HepG2 (cell line): ENCODE results near the gene SGF29. TPM values are rescaled to one million over a fixed set of nuclear protein-coding genes. Genes with fewer than 3 reads are reported as not detected.

ENCODE experiments used
- CCDC6 ChIP-seq: sonication (generic); formaldehyde crosslinking; IDR thresholded peaks from 2 replicates; pipeline ENCODE4 v1.8.1; 2022; ENCODE audit warnings: mild to moderate bottlenecking, missing genetic modification reagents, moderate library complexity
- CREBL2 ChIP-seq: sonication (generic); formaldehyde crosslinking; IDR thresholded peaks from 2 replicates; pipeline ENCODE4 v1.8.1; 2023; ENCODE audit warnings: missing genetic modification reagents, mild to moderate bottlenecking, borderline replicate concordance
- ERF ChIP-seq: IDR thresholded peaks from 2 replicates; pipeline ENCODE4 v1.6.1; 2018; ENCODE audit warnings: missing biosample characterization, missing genetic modification reagents
- FOSL1 ChIP-seq: sonication (generic); formaldehyde crosslinking; IDR thresholded peaks from 2 replicates; pipeline ENCODE4 v1.9.0; 2021; ENCODE audit warnings: missing genetic modification reagents, borderline replicate concordance
- GABPB1 ChIP-seq: IDR thresholded peaks from 2 replicates; pipeline ENCODE4 v1.6.1; 2016; ENCODE audit warnings: mild to moderate bottlenecking, missing genetic modification reagents, moderate library complexity, missing compliant biosample characterization
- HDAC2 ChIP-seq: sonication (generic); formaldehyde crosslinking; IDR thresholded peaks from 2 replicates; pipeline ENCODE4 v1.4.0; 2020; ENCODE audit warnings: missing genetic modification reagents
- HMG20A ChIP-seq: IDR thresholded peaks from 2 replicates; pipeline ENCODE4 v1.6.1; 2016; ENCODE audit warnings: borderline replicate concordance
- JUN ChIP-seq: sonication (generic); formaldehyde crosslinking; IDR thresholded peaks from 2 replicates; pipeline ENCODE4 v1.4.0; 2020; ENCODE audit warnings: mild to moderate bottlenecking, missing genetic modification reagents
- KLF11 ChIP-seq: IDR thresholded peaks from 2 replicates; pipeline ENCODE4 v1.6.1; 2016; ENCODE audit warnings: missing compliant biosample characterization
- KLF15 ChIP-seq: sonication (generic); formaldehyde crosslinking; IDR thresholded peaks from 2 replicates; pipeline ENCODE4 v1.8.1; 2023; ENCODE audit warnings: borderline replicate concordance, mild to moderate bottlenecking, inconsistent platforms, missing genetic modification reagents, mixed read lengths
- NCOA5 ChIP-seq: sonication (generic); formaldehyde crosslinking; IDR thresholded peaks from 2 replicates; pipeline ENCODE4 v1.4.0; 2020; ENCODE audit warnings: missing genetic modification reagents
- POGK ChIP-seq: sonication (generic); formaldehyde crosslinking; conservative IDR thresholded peaks from 2 replicates; pipeline ENCODE4 v1.8.0; 2022; ENCODE audit warnings: mild to moderate bottlenecking, moderate library complexity, missing genetic modification reagents
- POLR2G ChIP-seq: fragments of 200-400 bp; formaldehyde crosslinking; IDR thresholded peaks from 2 replicates; pipeline ENCODE4 v1.6.1; 2018; ENCODE audit warnings: mild to moderate bottlenecking, low read depth, low read length, moderate library complexity
- PTBP1 ChIP-seq: fragments of 200-400 bp; formaldehyde crosslinking; IDR thresholded peaks from 2 replicates; pipeline ENCODE4 v1.6.1; 2018; ENCODE audit warnings: low read length, low read depth; ENCODE audit not compliant: poor library complexity, severe bottlenecking
- RAD21 ChIP-seq: fragments of 450-650 bp; formaldehyde crosslinking; IDR thresholded peaks from 2 replicates; pipeline ENCODE4 v1.5.0; 2020; ENCODE audit warnings: mild to moderate bottlenecking
- RFX1 ChIP-seq: fragments of 450-650 bp; IDR thresholded peaks from 2 replicates; pipeline ENCODE4 v1.6.1; 2017
- SNAPC5 ChIP-seq: sonication (generic); formaldehyde crosslinking; IDR thresholded peaks from 2 replicates; pipeline ENCODE4 v1.8.1; 2023; ENCODE audit warnings: mild to moderate bottlenecking, missing genetic modification reagents, borderline replicate concordance
- U2AF2 ChIP-seq: fragments of 200-400 bp; formaldehyde crosslinking; IDR thresholded peaks from 2 replicates; pipeline ENCODE4 v1.6.1; 2017; ENCODE audit warnings: low read depth, mild to moderate bottlenecking, low read length
- ZBTB1 ChIP-seq: sonication (generic); formaldehyde crosslinking; IDR thresholded peaks from 2 replicates; pipeline ENCODE4 v1.4.0; 2020; ENCODE audit warnings: missing genetic modification reagents, borderline replicate concordance
- ZNF30 ChIP-seq: sonication (generic); formaldehyde crosslinking; IDR thresholded peaks from 2 replicates; pipeline ENCODE4 v1.5.0; 2020; ENCODE audit warnings: mild to moderate bottlenecking, missing genetic modification reagents
- ZNF329 ChIP-seq: sonication (generic); formaldehyde crosslinking; IDR thresholded peaks from 2 replicates; pipeline ENCODE4 v1.9.0; 2021; ENCODE audit warnings: low read depth, mild to moderate bottlenecking, missing genetic modification reagents
- ZNF343 ChIP-seq: sonication (generic); formaldehyde crosslinking; IDR thresholded peaks from 2 replicates; pipeline ENCODE4 v1.4.0; 2020; ENCODE audit warnings: mild to moderate bottlenecking, missing genetic modification reagents
- ZNF619 ChIP-seq: sonication (generic); formaldehyde crosslinking; IDR thresholded peaks from 2 replicates; pipeline ENCODE4 v1.4.0; 2020; ENCODE audit warnings: mild to moderate bottlenecking, missing genetic modification reagents
- ZNF691 ChIP-seq: sonication (generic); formaldehyde crosslinking; IDR thresholded peaks from 2 replicates; pipeline ENCODE4 v1.4.0; 2020; ENCODE audit warnings: missing genetic modification reagents, low read depth, mild to moderate bottlenecking, borderline replicate concordance
- ZNF704 ChIP-seq: sonication (generic); formaldehyde crosslinking; IDR thresholded peaks from 2 replicates; pipeline ENCODE4 v1.8.1; 2023; ENCODE audit warnings: mild to moderate bottlenecking, inconsistent platforms, moderate library complexity, missing genetic modification reagents, borderline replicate concordance
- polyA plus RNA-seq, 8 experiments: library from polyadenylated mRNA; depleted of rRNA in 3 of 8; stranded (reverse) in 7 of 8; unstranded in 1 of 8; fragments of >200 nt; fragmentation: Illumina TruSeq in 4 of 8; extraction: Trizol in 4 of 8; gene quantifications; 2 replicates each; pipeline versions ENCODE4 v1.2.1 to v1.2.3, GENCODE V29; 2011 to 2016; ENCODE audit warnings: low read depth in 4 of 8, missing spikeins in 1 of 8, mixed read lengths in 1 of 8; ENCODE audit not compliant: insufficient read depth in 1 of 8
- total RNA-seq, 5 experiments: library from RNA; depleted of rRNA; stranded (reverse); fragments of >200 nt; fragmentation: Illumina TruSeq; extraction: Trizol; gene quantifications; 2 replicates each; pipeline ENCODE4 v1.2.3, GENCODE V29; 2016; ENCODE audit warnings: low read depth in 1 of 5

SGF29 gene
- total and polyA plus RNA-seq, 2 of the 13 experiments (the other 11 are each of a cell fraction or from before 2014, with no cell fraction given) = 5.0 to 29.4 TPM

- TF ChIP-seq PTBP1 = no peak
- TF ChIP-seq POLR2G = 0 out of 2 replicates have a peak, but pooled peaks have one; percentile 32
- TF ChIP-seq FOSL1 (CRISPR knock-in tag) = peak; percentile 15; the same call in 1 of the 2 replicates
- peak; percentile 91 for TF ChIP-seq ERF
- no peak for TF ChIP-seq U2AF2
- no peak for TF ChIP-seq CREBL2 (CRISPR knock-in tag)
- TF ChIP-seq ZBTB1 (CRISPR knock-in tag) = no peak
- 0 out of 2 replicates have a peak, but pooled peaks have one; percentile 83 for TF ChIP-seq SNAPC5
- no peak for TF ChIP-seq RFX1
- TF ChIP-seq CCDC6 (CRISPR knock-in tag) = peak; percentile 70
- peak; percentile 63; the same call in 1 of the 2 replicates for TF ChIP-seq ZNF704
- peak; percentile 77 for TF ChIP-seq ZNF691
- no peak for TF ChIP-seq ZNF329 (CRISPR knock-in tag)
- TF ChIP-seq KLF15 (CRISPR knock-in tag) = no peak
- TF ChIP-seq NCOA5 (CRISPR knock-in tag) = no peak
- peak; percentile 98 for TF ChIP-seq HDAC2 (CRISPR knock-in tag)
- TF ChIP-seq ZNF619 (CRISPR knock-in tag) = 0 out of 2 replicates have a peak, but pooled peaks have one; percentile 48
- 0 out of 2 replicates have a peak, but pooled peaks have one; percentile 74 for TF ChIP-seq JUN
- peak; percentile 59; the same call in 1 of the 2 replicates for TF ChIP-seq KLF11
- TF ChIP-seq RAD21 (CRISPR knock-in tag) = 0 out of 2 replicates have a peak, but pooled peaks have one; percentile 29
- peak; percentile 95 for TF ChIP-seq HMG20A
- TF ChIP-seq ZNF343 (CRISPR knock-in tag) = 0 out of 2 replicates have a peak, but pooled peaks have one; percentile 68
- no peak; the same call in 1 of the 2 replicates for TF ChIP-seq GABPB1 (CRISPR knock-in tag)
- TF ChIP-seq ZNF30 (CRISPR knock-in tag) = no peak
- TF ChIP-seq POGK (CRISPR knock-in tag) = peak; percentile 71; the same call in 1 of the 2 replicates
Measured at GRCh38 chr16:28526201-28527099, 27.3 kb upstream of the SGF29 start (continued).
